T-helper 1 cell (primary cell): ENCODE data around the gene SCAMP4.
A peak's percentile ranks its signal among the peaks of the same experiment; 100 is the strongest.

ENCODE experiments used
- DNase-seq, 5 donors: peaks; one replicate each; pipeline ENCODE4 v3.0.0-alpha.2; 2012 to 2020

SCAMP4 gene

DNA sequence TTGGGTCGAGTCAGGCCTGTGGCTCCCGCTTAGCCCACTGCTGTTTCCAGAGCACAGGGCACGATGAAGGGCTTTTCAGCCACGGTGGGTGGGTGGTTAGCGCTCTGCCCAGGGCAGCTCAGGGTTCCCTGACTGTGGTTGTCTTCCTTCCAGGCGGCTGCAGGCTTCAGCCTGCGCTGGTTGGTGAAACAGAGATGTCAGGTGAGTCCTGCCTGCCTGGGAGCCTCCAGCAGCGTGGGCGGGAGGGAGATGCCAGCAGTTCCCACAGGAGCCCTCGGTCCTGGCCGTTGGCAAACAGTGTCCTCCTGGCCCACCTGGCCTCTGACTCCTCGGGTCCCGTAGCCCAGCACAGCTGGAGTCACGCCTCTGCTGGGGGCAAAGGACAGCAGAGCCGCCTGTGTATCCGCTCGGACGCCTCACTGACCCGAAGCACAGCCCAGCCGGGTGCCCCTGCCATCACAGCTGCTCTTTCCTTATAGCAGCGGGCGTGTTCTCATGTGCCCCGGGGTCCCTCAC lies 9.7 kb downstream of the SCAMP4 start:
- DNase-seq = no peak

DNA sequence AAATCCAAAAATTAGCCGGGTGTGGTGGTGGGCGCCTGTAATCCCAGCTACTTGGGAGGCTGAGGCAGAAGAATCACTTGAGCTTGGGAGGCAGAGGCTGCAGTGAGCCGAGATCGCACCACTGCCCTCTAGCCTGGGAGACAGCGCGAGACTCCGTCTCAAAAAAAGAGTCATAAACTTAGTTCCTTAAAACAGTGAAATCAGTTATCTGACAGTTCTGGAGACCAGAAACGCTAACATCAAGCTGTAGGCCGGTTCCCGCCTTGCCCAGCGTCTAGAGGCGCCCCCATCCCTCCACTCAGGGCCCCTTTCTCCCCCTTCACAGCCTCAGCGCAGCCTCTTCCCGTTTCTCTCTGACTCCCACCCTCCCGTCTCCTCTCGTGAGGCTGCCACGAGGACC lies 11.9 kb downstream of the SCAMP4 start:
- no peak for DNase-seq

DNA sequence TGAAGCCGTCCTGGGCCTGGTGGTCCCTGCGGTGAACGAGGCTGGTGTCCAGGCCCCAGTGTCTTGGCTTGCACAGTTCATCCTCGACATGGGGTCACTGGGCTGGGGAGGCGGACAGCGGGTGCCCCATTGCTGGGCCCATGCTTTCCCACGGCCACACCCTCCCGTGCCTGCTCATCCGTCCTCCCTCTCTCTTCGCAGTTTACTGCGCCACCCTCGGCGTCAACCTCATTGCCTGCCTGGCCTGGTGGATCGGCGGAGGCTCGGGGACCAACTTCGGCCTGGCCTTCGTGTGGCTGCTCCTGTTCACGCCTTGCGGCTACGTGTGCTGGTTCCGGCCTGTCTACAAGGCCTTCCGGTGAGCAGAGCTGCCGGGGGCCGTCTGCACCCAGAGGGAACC lies 12.7 kb downstream of the SCAMP4 start:
- no peak for DNase-seq

DNA sequence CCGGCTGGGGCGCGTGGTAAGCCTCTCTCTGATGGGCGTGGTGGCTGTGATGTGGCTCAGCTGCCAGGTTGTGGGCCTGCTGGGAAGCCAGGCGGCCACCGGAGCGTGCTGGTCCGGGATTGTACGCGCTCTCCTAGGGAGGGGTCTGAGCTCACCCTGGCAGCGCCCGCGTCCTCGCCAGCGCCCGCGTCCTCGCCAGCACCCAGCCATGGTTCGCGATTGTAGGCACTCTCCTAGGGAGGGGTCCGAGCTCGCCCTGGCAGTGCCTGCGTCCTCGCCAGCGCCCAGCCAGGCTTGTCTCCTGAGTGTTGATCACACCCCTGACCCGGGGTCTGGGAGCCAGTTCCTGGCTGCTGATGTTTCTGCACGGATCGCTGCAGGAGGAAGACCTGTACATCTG lies 13.8 kb downstream of the SCAMP4 start:
- DNase-seq = no peak

DNA sequence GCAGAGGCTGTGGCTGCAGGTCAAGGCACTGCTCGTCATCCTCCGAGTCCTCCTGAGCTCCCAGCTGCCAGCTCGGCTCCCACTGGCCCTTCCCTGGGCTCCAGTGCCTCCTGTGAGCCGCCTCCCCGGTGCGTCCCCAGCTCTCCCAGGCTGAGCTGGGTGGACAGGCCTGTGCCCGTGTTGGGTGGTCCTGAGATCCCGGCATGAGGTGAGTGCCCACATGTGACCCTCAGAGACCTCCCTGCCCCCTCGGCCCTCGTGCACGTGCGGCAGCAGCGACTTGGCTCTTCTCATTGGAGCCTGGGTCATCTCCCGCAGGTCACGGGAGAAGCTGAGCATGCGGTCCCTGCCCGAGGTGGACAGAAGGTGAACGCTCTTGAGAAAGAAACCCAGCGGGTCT lies 15.4 kb downstream of the SCAMP4 start:
- DNase-seq = no peak

DNA sequence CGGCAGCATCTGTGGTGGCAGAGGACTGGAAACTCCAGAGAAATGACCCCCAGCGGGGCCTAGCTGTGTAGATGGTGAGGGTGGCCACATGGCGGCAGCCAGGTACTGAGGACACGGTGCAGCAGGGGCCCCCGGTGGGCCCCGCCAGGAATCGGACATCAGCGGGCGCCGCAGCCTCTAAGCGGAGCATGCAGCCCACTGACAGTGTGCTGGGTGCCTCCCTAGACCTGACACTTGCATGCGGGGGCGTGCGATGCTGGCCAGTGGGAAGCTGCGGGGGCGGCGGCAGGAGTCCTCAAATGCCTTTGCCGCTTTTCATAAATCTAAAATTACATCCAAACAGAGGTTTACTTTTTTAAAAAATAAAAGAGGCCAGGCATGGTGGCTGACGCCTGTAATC lies 16.1 kb downstream of the SCAMP4 start:
- no peak for DNase-seq

DNA sequence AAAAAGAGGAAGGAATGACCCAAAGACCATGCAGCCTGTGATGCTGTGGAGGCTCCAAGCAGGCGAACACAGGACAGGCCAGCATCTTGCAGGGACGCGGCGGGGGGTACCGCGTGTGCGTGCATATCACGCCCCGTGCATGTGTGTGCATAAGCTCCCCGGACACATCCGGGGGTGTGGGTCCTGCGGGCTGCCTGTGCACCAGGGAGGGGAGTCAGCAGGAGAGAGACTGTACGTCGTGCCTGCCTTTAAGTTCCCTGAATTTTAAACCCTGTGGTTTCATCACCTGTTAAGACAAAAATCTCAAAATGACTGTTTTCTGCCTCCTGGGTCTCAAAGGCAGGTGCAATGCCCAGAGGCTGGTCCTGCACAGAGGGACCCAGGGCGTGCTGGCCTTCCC lies 16.6 kb downstream of the SCAMP4 start:
- peak in 1 of 5 donors; percentile 73 for DNase-seq

DNA sequence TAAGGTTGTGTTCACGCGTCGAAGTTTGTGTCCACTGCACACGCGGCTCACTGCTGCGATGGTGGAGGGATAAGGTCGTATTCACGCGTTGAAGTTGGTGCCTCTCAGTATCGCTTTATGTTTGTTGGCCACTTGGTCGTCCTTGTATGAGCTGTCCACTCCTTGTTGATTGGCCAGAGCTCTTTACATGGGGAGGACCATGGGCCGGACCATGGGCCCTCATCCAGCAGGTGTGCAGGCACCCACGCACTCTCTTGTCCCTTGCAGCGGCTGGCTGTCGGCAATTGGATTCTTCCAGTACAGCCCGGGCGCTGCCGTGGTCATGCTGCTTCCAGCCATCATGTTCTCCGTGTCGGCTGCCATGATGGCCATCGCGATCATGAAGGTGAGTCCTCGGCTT lies 17.6 kb downstream of the SCAMP4 start:
- DNase-seq = no peak

DNA sequence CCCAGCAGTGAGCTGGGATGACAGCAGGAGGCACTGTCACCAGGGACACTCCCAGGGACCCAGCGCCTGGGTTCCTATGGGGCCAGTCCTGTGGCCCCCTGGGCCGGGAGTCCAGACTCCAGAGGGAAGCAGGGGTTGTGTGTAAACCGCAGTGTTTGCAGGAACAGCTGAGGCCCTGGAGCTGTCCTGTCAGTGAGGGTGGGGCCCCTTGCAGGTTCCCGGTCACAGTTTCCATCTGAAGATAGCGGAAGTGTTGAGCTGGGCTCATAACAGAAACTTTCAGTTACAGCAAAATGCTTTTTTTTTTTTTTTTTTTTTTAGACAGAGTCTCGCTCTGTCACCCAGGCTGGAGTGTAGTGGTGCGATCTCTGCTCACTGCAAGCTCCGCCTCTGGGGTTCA lies 18.1 kb downstream of the SCAMP4 start:
- peak in 2 of 5 donors; percentile 28 to 84 for DNase-seq

DNA sequence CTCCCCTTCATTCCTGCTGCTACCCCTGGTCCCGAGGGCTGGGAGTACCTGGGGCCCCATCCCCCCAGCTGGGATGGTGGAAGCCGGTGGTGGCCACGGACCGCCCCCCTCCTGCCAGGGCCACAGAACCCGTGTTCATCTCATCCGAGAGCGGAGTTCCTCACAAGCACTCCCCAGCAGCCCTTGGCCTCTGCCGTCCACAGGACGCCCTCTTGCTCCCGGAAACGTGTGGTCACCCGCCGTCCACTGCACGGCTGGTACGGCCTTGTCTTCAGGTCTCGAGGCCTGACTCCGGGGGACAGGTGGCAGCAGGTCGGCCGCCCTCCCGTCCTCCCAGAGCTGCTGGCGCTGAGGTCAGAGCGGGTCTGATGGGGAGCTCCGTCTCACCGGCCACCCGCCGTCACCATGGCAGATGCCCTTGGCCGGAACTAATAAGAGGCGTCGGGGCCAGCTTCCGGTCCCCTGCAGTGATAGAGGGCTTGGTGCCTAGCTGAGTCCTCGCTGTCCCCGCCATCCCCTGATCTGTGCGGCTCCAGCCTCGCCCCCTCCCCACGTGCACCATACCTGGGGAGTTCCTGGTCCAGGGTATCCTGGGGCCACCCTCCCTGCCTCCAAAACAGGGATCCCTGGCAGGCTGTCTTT lies 19.2 kb downstream of the SCAMP4 start:
- no peak for DNase-seq

DNA sequence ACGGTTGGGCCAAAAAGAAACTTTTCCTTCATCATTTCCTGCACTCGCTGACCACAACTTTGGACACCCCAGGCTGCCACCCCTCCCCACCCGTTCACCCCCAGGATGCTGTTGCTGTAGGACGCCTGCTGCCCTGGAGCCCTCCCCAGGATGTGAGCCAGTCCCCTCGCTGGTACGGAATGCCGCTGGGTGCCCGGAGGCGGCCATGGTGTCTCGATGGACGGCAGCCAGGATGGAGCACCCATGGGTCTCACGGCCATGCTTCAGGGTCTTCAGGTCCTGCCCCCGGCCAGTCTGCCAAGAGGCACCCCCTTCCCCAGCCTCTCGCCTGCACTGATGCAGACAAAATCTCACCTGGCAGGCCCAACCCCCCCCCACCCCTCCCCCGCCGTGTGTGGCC lies 20.3 kb downstream of the SCAMP4 start:
- no peak for DNase-seq

DNA sequence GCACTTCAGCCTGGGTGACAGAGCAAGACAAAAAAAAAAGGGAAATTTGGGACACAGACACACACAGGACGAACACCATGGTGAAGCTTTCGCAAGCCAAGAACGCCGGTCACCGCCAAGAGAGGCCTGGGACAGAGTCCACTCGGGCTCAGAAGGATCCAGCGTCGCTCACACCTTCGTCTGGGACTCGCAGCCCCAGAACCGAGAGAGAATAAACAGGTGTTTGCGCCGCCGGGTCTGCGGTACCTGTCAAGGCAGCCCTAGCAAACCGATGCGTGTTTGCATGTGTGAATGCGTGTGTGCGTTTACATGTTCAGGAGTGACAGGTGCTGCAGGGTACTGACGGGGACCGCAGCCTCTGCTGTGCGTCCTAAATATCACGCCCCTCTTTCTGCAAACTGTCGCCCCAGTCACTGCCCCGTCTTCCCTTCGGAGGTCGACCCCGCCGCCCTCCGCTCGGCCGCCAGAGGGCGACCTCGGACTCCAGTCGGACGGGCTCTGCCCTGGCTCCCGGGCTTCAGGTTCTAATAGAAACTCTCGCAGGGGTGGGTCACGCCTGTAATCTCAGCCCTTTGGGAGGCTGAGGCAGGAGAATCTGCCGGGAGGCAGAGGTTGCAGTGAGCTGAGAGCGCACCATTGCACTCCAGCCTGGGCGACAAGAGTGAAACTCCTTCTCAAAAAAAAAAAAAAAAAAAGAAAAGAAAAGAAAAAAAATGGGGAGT lies 24.0 kb downstream of the SCAMP4 start:
- peak; percentile 56 to 77 (median 72) for DNase-seq

DNA sequence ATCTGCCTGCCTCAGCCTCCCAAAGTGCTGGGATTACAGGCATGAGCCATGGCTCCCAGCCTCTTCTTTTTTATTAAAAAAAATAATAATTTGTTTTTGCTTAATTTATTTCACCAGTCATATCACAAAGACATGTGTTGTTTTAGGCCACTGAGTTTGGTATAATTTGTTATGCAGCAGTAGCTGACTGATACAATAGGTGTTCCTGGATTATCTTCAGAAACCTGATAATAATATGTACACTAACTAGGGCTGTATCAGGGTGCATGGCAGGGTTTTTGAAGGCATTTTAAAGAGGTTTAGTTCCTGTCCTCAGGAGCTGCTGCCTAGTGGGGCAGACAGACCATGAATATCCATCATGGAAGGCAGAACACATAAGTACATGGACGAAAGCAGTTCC lies 26.2 kb downstream of the SCAMP4 start:
- DNase-seq = no peak

DNA sequence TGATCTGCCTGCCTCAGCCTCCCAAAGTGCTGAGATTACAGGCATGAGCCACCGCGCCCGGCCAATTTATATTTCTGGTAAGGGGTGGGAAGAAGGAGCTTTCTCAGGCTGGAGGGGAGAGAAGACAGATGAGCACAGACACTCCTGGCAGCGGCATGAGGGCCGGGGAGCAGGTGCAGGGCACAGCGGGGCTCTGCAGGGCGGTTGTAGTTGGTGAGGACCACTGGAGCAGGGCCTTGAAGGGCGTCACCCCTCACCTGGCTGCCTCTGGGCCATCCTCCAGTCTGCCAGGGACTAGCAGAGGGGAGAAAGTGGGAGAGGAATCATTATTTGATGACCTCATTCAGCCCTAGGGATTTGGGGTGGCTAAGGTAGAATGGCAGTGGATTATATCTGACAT lies 27.2 kb downstream of the SCAMP4 start:
- DNase-seq = no peak

DNA sequence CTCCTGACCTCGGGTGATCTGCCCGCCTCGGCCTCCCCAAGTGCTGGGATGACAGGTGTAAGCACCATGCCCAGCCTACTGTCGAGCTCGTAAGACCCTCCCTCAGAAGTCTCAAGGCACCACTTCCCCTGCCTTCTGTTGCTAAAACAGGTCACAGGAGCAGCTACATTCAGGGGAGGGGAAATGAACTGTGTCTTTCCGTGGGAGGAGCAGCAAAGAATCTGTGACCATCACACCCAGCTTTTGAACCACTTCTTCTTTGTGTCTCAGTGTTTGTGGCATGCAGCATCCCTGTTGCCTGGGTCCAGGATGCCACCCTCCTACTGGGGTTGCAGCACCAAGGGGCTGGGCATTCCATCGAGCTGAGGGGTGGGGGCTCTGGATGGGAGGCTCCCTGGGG lies 28.0 kb downstream of the SCAMP4 start:
- DNase-seq = no peak

DNA sequence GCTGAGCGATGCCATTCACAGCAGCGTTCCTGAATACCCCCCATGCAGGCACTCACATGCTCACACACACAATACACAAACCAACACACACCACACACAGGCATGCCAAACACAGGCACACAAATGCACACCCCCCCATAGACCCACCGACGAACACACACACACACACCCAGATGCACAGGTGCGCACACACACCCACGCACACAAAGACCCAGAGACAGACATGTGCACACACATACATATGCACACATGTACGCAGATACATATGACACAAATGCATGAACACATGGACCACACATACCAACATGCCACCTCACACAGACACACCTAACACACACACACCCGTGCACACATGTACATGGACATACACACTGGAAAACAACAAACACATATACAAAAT lies 28.7 kb downstream of the SCAMP4 start:
- DNase-seq = no peak

DNA sequence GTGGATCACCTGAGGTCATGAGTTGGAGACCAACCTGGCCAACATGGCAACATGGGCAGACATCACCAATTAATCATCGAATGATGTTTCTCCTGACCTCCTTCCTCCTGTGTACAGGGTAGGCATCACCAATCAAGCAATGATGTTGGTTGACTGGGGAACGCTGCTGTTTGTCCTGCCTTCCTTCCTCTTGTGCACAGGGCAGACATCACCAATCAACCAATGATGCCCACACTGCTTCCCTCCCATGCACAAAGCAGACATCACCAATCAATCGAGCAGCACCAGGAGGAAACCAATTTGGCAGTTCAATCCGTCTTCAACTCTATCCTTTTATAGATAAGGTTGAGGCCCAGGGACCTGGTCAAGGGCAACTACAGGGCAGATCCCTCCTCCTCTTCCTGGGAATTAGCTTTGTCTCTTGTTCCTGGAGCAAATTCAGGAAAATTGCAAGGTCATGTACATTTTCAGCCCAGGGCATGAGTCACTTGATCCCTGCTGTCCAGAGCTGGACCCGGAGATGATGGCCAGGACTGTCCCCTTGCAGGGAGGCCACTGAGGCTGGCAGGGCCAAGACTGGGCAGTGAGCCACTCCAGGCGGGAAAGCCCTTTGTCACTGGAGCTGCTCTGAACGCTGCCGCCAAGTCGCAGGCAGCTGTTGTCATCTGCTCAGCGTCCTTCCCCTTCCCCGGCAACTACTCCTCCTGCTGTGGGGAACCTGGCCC lies 30.4 kb downstream of the SCAMP4 start:
- peak in 1 of 5 donors; percentile 73 for DNase-seq

DNA sequence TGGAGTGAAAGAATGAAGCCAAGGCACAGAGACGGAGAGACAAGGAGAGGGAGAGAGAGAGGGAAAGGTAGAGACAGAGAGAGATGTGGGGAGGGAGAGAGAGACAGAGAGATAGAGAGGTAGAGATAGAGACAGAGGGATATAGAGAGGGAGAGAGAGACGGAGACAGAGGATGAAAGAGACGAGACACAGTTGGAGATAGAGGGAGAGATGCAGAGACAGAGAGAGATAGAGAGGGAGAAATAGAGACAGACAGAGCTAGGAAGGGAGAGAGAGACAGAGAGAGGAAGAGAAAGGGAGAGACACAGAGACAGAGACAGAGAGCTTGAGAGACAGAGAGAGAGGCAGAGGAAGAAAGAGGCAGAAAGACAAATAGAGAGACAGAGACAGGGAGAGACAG lies 31.2 kb downstream of the SCAMP4 start:
- no peak for DNase-seq

DNA sequence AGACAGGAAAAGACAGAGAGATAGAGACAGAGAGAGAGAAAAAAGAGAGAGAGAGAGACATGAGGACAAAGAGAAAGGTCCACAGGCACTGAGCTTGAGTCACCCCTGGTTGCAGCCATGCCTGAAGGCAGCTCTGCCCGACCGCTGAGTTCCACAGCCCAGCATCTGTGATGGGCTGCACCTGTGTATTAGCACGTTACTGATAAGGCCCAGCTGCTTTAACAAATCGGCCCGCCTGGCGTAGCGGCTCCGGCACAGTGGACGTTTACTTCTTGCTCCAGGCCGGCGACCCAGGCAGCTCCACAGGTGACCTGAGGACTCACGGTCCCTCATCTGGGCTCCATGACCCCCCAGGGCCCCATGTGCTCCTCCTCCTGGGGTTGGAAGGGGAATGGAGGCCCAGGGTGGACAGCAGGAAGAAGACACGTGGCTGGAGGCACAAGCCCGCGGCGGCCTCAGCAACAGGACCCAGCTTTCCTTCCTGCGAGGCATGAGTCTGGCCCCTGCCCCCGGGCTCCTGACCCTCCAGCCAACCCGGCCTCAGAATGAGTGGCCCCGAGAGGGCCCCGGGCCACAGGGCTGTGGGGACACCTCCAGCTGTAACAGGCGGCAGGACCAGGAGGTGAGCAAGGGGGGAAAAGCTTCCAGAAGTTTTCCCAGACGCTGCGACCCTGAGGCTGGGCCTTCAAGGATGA lies 31.9 kb downstream of the SCAMP4 start:
- no peak for DNase-seq

DNA sequence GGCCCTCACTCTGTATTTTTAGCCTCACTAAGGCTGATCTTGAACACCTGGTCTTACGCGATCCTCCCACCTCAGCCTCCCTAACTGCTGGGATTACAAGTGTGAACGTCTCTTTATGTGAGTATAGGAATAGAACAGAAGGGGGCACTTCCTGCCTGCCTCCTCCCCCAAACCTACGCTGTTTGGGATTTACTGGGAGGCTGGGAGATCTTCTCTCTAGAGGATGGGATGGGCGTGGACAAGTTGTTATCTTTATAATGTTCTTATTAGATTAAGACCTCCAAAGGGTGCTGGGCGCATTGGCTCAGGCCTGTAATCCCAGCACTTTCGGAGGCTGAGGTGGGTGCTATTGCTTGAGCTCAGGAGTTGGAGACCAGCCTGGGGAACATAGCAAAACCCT lies 32.9 kb downstream of the SCAMP4 start:
- DNase-seq = no peak

DNA sequence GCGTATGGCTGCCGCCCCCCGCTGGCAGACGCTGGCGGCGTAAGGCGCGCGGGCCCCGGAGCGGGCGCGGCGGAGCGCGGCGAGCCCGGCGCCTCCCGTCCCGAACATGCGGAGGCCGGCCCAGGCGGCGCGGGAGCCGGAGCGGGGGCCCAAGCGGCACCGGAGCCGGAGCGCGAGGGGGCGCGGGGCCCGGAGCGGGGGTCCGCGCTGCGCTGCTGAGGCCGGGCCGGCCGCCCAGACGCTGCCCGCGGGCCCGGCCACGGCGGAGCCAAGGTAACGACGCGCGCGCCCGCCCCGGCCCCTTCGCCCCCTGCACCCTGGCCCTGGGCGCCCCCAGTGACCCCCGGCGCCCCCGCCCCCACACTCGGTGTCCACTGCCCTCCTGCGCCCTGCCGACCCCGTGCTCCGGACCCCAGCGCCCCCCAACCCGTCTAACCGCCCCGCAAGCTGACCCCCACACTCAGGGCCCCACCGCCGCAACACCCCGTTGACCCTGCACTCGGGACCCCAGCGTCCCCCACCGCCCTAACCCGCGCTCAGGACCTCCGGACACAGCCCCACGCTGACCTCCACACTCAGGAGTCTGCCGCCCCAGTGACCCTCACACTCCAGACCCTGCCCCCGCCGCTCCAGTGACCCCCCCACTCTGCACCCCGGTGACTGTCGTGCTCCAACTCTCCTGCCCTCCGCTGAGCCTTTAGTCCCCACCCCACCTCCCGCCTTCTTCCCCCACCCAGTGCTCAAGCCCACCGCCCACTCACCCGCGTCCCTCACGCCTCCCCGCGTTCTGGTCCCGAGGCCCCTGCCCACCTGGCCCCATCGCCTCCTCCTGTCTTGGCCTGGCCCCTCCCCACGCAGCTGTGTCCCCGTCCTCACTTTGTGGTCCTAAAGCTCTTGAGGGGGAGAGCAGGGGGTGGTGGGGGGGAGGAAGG lies 36.2 kb downstream of the SCAMP4 start, which contains the start of gene CSNK1G2:
Gene CSNK1G2 (plus strand): TSS at position 27 of the 932 bp plus-strand sequence. CDS start 28,601 bp downstream, outside the sequence.
- peak in 2 of 5 donors; percentile 12 to 34 for DNase-seq
